Limb (tissue), 2 donors: ENCODE measurements around the gene MATK.

Source experiments
- DNase-seq, 2 donors: peaks; one replicate each; pipeline ENCODE4 v3.0.0-alpha.2; 2016; ENCODE audit errors: extremely low spot score in 2 of 2

Gene MATK, protein sequence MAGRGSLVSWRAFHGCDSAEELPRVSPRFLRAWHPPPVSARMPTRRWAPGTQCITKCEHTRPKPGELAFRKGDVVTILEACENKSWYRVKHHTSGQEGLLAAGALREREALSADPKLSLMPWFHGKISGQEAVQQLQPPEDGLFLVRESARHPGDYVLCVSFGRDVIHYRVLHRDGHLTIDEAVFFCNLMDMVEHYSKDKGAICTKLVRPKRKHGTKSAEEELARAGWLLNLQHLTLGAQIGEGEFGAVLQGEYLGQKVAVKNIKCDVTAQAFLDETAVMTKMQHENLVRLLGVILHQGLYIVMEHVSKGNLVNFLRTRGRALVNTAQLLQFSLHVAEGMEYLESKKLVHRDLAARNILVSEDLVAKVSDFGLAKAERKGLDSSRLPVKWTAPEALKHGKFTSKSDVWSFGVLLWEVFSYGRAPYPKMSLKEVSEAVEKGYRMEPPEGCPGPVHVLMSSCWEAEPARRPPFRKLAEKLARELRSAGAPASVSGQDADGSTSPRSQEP

DNA sequence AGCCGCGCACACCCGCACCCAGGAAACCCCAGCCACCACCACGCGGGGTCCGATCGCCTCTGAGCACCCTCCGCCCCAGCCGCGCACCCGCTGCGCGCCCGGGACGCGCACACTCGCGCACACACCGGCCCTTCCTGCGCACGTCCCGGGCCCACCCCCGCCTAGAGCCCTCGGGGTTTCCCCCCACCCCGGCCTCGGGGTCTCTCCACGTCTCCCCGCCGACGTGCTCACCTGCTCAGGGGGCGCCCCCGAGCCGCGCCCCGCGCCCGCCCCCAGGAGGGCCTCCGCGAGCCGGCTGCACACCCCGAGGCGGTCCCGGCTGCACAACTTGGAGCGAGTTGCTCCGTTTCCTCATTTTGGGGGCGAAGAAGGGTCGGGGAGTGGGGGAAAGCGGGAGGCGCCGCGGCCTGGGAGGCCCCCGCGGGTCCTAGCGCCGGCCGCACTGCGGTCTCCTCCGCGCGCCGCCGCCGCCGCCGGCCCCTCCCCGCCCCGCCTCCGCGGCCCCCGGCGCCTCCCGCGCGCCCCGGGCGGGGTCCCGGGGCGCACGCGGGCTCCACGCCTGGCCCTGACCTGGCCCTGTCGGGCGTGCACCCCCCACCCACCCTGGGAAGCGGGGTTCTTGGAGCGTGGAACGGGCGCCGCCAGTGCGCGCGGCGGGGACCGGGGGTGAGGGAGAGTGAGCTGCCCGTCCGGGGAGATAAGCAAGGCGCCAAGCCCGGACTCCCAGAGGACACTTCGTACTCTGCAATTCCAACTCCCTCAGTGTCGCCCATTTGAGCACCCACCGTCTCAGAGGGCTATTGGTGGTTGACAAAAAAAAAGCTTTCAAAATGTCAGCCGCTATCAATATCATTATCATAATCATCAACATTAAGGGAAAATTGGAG lies at the start of gene MATK:
Gene MATK, minus strand, starts transcription at position 444 of the 887 bp plus-strand sequence. CDS start 1,246 bp downstream, outside the sequence.
- DNase-seq: no peak

DNA sequence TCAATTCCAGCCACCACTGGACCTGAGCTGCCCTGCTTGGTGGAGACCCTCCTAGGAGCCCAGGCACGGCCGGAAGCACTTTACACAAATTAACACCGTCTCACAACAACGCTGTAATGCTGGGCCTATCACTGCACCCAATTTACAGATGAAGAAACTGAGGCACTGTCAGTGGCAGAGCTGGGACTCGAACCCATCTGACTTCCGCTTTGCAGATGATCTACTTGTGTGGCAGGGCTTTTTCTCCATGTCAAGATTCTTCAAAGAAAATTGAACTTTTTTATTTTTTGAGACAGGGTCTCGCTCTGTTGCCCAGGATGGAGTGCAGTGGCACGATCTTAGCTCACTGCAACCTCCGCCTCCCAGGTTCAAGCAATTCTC lies 48.9 kb upstream of the MATK start:
- no peak for DNase-seq

DNA sequence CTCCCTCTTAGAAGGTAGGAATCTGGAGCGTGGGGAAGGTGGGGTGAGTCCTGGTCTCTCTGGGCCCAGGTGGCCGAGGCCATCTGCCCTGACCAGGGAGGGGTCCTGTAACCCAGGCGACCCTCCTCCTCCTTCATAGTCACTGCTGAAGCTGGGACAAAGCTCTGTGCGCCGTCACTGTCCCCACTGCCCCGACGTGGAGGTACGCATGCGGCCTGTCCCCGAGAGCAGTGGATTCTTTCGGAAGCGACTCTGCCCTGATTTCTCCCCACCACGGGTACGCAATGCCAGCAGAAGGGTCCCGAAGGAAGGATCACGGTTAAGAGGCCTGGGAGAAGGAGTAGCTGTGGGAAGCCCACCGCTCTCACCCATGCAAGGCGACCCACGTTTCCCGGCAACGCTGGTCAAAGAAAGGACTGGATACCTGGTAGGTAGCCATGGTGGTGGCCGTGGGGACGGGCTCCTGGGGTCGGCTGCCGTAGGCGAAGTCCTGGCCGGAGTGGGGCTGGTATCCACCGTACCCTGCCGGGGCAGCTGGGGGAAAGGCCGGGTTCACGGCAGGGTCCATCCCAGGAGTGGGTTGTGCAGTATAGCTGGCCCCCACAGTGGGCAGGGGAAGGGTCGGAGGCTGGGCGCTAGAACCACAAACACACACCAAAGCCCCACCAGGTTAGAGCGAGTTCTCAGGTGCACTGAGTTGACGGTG lies 48.3 kb upstream of the MATK start:
- no peak for DNase-seq

DNA sequence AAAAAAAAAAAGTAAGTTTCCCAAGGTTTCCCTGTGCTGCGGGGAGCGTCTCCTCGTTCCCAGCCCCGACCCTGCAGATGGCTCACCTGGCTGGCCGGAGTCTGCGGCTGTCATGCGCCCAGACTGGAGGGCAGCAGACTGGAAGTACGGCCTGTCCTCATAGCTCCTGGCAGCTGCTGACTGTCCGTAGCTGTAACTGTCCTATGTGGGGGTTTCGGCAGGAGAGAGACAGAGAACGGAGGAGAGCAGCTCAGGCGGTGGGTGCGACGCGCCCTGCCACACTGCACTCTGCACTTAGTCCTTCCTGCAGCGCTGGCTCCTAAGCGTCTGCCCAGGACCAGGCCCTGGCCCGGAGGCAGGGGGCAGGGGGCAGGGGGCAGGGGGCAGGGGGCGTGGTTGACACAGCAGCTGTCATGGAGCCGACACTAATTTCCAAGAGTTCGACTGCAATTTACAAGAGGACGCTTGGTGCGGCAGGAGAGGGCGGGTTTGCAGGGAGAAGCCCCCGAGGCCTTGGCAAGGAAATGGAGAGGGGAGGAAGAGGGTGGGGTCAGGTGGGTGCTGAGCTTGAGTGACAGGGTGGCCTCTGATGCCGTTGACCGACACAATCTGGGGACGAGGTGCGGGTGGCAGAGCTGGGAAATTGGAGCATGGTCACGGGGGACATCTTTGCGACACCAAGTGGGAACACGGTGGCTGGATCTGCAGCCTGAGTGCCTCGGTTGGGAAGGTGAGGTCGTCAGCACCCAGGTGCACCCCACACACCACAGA lies 47.6 kb upstream of the MATK start:
- DNase-seq: no peak

DNA sequence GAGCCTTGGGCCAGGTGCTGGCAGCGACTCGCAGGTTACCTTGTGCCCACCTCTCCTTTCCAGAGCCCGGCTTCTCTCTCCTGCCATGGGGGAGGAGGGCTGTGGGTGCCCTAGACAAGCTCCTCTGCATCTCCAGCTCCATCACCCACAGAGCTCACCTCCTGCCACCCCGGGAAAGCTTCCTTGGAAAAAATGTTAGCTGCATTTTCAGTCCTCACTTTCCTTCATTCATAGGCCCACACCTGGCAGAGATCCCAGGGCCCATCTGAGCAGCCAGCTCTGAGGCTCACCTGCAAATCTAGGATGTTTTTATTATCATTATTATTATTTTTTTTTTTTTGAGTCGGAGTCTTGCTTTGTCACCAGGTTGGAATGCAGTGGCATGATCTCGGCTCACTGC lies 45.8 kb upstream of the MATK start:
- no peak for DNase-seq

DNA sequence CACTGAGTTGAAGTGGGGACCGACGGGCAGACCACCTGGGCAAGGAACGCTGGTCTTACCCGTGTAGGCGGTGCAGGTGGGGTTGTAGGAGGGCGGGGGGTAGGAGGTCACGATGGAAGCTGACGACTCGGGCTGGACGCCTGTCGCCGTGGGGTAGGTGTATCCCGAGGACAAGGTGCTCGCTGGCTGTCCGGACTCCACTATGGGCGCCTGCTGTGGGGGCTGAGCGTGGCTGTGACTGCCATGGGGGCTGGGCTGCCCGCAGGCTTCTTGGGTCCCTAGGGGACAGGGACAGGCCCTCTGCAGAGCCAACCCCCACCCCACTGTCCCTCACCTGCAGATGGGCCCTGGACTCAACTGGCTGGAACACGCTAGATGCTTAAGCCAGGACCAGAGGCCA lies 45.4 kb upstream of the MATK start:
- DNase-seq: no peak

DNA sequence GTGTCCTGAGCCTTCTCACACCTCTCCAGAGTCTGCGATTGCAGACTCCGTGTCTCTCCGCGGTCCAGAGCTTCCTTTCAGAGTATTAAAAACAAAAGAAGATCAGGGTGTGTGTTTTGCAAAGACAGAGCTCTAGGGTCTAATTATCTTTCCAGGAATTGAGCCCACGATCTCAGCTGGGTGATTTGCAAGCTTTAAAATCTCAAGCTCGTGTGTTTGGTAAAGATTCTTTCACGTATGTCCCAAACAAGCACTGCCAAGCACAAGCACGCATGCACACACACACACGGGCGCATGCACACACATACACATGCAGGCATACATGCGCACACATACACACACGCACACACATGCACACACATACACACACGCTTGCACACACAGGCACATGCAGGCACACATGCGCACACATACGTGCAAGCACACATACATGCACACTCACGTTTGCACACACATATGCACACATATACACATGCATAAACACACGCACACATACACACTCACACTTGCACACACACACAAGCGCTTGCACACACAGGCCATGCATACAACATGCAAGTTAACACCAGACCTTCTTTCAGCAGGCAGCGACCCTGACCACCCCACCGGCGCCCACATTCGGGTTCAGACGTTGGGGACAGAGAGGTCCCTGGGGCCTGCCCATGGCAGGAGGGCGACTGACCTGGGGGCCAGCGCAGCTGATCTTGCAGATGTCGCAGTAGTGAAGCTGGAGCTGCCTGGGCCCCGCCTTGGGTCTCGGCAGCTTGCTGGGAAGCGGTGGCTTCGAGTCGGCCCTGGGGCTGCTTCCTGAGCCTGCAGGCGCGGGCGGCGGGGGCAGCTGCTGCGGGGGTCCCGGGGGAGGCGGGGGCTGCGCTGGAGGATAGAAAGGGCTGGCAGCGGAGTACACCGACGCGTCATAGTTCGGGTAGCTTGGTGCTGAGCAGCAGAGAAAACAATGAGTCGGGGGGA lies 44.7 kb upstream of the MATK start:
- no peak for DNase-seq

DNA sequence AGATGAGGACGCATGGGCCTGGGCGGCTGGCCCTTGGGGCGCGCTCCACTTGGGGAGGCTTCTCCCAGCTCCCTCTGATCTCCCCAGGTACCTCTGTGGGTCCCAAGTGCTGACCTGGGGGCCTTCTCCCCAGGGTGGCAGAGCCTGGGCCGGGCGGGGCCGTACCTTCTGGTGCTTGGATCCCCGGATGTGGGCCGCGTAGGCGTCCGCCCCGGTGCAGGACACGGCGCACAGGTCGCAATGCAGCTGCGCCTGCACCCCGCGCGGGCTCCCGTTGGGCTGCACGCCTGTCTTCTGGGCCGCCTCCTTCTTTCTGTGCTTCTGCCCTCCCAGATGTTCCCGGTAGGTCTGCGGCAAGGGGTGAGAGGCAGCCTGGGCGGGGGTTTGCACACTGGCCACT lies 41.1 kb upstream of the MATK start:
- DNase-seq: no peak

DNA sequence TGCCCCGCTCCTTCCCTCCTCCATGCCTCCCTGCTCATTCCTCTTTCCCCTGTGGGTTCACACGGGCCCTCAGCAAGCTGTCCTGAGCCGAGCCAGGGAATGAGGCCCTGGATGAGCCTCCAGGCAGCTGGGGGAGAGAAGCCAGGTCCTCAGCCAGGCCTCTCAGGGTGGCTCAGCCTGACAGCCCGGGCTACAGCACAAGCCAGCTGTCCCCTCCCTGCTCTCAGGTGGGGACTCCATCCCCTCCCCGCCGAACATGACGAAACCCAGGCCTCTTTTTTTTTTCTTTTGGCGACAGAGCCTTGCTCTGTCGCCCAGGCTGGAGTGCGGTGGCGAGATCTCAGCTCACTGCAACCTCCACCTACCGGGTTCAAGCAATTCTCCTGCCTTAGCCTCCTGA lies 40.0 kb upstream of the MATK start:
- no peak for DNase-seq

DNA sequence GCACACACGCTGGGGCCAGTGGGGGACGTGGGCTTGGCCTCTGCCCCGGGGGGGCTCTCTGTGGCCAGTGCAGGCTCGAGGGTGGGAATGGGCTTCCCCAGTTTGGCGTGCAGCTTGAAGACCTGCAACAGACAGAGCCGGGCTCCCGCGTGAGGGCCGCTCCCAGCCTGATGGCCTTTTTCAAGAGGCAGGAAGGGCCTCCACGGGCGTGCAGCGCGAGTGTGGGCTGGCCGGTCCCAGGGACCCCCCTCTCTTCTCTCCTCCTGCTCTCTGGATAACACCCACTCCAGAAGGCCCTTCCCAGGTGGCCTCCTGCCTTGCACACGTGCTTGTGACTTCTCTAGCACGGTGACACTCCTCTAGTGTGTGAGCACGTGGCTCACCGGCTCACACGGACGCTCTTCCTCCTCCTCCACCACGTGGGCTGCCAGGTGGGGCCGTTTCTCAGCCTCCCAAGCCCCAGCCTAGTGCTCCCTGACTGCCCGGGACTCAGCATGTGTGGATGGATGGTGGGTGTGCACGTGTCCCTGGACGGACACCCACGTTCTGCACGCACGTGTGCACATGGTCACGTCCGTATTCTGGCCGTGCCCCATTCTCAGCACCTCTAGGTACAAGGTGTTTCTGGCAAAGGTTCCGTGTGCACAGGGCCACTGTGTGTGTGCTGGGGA lies 39.2 kb upstream of the MATK start:
- DNase-seq: no peak

DNA sequence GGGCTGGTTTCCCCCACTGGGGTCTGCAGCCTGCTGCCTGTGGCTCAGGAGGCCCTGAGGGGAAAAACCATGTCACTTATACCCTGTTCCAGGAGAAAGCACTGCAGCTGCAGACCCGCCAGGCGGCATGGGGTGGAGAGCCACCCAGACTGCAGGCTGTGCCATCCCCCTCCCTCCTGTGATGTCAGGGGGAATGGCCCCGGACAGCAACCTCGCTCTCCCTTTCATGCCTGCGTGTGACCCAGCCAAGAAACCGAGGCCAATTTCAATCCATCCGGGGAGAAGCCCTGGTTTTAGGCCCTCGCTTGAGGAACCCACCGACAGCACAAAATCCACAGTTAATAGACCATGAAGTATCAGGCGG lies 37.2 kb upstream of the MATK start:
- no peak for DNase-seq

DNA sequence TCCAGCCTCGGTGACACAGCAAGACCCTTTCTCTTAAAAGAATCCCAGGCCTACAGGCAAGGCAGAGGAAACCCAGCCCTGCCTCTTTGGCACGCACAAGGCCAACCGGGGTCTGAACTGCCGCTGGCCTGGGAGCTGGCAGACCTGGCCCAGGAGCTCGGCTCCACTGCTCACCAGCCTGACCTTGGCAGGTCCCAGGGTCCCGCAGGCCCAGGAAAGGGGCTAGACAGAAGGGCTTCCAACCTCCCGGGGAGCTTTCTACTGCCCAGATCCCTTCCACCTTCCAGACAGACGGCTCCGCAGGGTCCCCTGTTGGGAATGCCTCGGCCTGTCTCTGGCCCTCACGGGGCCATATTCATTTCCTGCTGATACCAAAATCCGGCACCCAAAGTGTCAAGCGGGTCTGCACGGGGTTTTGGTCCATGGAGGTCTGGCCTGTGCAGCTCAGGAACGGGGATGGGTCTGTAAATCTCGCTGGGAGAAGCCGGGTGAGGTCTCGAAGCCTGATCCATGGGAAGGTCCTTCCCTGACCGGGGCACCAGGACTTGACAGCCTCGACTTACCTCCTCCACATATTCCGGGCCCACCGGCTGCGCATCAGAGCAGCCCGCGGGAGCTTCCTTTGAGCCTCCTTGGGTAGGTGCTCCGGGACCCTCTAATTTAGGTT lies 36.6 kb upstream of the MATK start:
- DNase-seq: no peak

DNA sequence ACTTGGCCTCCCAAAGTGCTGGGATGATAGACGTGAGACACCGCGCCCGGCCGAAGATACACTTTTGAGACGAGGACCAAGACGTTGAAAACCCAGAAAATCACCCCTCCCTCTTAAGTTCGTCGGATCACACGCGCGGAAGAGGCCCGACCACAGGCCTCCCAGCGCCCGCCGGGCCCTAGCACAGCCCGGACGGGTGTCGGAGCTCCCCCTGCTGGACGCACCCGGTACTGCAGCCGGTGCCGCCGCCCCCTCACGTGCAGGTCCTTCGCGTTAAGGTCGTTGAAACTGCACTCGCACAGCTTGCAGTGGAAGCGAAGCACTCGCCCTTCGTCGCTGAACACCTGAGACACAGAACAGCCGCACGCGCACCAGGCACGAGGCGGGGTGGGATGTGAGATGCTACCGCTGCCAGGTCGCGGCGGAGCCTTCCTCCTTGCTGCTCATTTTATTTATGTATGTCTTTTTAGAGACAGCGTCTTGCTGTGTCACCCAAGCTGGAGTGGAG lies 35.7 kb upstream of the MATK start:
- DNase-seq: peak; percentile 11 to 75

DNA sequence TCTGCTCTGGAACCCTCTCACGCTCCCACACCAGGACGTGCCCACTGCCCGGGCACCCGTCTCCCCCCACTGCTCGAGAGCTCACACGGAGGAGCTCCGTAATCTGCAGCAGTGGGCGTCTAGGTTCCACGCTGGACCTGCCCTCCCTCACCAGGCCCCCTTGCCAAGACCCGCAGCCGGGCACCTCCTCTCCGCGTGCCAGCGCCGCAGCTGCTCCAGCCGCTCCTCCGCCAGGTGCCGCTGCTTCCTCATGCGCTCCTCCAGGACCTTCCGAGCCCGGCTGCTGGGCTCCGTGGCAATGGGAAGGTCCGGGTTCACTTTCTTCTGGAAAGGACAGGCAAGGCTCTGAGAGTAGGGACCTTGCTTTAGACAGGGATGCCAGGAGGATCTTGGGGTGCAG lies 35.0 kb upstream of the MATK start:
- no peak for DNase-seq

DNA sequence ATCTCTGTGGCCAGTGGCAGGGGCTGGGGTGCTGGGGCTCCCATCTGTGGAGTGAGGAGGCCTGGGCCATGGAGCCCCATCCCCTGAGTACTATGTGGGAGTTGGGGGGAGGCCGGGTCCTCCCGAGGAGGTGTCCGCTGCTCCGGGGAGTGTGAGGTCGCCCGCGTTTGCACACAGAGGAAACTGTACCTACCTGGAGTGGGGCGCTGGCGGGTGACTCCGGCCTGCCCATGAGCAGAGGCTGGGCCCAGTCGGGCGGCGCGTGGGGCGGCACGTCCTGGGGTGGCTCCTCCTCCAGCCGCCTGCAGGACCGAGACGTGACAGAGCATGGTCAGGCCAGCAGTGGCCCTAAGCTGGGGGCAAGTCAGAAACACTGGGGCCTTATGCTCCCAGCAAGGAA lies 33.8 kb upstream of the MATK start:
- DNase-seq: no peak

DNA sequence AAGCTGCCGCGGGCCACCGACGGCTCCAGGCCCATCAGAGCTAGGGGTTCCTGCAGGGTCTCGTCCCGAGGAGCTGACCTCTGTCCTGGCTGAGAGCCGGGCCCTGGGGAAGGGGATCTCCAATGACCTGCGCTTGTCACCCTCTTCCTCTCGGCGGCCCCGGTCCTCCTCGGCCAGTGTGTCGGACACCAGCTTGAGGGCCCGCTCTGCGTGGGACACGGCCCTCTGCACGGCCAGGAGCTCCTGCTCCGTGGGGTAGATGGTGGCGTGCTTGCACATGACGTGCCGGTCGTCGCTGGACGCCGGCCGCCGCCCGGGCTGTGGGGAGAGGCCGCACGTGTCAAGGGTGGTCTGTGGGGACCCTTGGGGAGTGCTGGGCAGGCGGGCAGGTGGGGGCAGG lies 32.7 kb upstream of the MATK start:
- DNase-seq: no peak

DNA sequence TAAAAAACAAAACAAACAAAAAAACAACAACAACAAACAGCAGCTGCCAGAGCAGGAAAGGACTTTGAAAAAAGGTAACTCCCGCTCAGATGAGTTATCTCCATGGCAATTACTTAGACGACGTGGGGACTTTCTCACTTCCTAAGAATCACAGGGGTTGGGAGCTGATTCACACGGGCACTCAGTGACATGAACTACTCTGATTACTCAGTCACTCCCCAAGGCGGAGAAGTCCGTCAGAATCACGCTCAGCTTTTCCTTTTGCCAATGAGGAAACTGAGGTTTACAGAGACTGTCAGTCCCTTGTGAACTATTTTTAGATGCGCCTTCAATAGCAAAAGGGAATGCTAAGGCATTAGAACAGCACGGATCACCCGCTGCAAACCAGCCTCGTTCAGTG lies 32.3 kb upstream of the MATK start:
- no peak for DNase-seq

DNA sequence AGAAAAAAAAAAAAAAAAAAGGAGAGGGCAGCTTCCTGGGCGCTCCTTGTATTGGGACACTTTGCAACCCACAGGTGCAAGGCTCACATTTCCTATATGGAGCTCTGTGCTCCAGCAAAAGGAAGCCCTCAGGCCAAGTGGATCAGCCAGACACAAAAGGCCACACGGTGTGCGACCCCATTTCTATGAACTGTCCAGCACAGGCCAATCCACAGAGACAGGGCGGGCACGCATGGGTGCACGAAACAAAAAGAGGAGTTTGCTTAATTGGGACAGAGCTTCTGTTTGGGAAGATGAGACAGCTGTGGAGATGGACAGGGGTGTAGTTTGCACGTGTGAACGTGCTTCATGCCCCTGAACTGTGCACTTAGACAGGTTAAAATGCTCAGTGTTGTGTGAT lies 31.6 kb upstream of the MATK start:
- DNase-seq: no peak
